Astrocyte (in vitro differentiated cells and primary cell): ENCODE data around the gene CCL5.

Source experiments
- EZH2 ChIP-seq: IDR thresholded peaks from 2 replicates; pipeline ENCODE4 v1.6.1; 2012; ENCODE audit warnings: mild to moderate bottlenecking, low read length, inconsistent platforms; ENCODE audit not compliant: insufficient read depth
- TF ChIP-seq, protein P1 (sequence below): IDR thresholded peaks from 2 replicates; pipeline ENCODE4 v1.5.1; 2011; ENCODE audit warnings: low read depth, mild to moderate bottlenecking, inconsistent platforms, low read length, moderate library complexity; ENCODE audit not compliant: insufficient read depth

DNA sequence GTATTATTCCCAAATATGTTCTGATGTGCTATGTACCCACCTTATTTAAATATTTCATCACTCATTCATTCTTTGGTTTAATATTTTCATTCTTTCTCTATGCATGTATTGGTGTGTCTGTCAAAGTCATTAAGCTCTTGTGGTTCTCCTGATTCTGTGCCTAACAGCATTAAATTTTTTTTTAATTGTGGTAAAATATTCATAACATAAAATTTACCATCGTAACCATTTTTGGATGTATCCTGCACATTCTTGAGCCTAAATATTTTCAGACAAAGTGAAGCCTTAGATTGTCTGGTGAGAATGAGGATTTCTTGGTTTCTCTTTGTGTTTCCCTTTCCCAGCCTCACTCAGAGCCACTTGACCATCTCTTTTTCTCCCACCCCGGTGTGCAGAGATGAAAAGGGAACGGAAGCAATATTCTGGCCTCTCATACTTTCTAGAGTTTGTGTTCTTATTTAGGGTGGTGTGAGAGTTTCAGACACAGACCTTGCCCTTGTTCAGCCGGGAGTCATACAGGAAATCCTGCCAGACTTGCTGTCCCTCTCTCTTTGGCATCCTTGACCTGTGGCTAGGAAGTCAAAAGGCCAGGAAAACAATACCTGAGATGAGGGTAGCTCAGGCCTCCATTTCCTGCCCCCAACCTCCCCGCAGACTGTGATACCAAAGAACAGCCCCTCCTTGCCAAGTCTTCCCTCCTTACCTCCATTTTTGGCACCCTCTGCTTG, 4.9 kb downstream of the CCL5 start:
- TF ChIP-seq, protein P1, sequence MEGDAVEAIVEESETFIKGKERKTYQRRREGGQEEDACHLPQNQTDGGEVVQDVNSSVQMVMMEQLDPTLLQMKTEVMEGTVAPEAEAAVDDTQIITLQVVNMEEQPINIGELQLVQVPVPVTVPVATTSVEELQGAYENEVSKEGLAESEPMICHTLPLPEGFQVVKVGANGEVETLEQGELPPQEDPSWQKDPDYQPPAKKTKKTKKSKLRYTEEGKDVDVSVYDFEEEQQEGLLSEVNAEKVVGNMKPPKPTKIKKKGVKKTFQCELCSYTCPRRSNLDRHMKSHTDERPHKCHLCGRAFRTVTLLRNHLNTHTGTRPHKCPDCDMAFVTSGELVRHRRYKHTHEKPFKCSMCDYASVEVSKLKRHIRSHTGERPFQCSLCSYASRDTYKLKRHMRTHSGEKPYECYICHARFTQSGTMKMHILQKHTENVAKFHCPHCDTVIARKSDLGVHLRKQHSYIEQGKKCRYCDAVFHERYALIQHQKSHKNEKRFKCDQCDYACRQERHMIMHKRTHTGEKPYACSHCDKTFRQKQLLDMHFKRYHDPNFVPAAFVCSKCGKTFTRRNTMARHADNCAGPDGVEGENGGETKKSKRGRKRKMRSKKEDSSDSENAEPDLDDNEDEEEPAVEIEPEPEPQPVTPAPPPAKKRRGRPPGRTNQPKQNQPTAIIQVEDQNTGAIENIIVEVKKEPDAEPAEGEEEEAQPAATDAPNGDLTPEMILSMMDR: no peak
- TF ChIP-seq EZH2: no peak
